Body of pancreas (tissue), 4 donors: ENCODE measurements around the gene NIN.

ENCODE experiments used
- POLR2A ChIP-seq, 3 donors: fragments of 450-650 bp; IDR thresholded peaks; one replicate each; pipeline ENCODE4 v1.6.1; 2016; ENCODE audit warnings: antibody characterized with exemption in 3 of 3, mild to moderate bottlenecking in 2 of 3
- TF ChIP-seq, protein P1 (sequence below), 7 experiments: fragments of 450-650 bp in 4 of 7; fragments of 200-600 bp in 3 of 7; sonication (generic) in 3 of 7; IDR thresholded peaks; one replicate each; pipeline ENCODE4 v1.5.1; 2016 to 2019; ENCODE audit warnings: antibody characterized with exemption in 7 of 7

DNA sequence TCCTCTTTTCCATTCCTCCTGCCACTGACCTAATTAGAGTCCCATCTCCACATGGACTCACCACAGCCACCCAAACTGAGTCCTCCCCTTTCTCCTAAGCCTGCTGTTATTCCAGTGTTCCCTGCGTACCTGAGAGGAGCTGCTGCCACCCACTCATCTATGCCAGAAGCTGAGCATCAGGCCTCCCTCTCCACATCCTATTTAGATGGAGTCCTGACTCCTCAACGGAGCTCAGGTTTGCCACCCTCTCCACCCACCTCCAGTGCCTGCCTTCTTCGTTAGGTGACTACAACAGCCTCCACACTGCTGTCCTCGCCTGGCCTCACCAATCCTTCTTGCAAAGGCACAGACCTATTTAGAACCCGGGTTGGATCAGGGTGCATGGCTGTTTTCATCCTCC is 25.7 kb upstream of the NIN start:
- TF ChIP-seq, protein P1, sequence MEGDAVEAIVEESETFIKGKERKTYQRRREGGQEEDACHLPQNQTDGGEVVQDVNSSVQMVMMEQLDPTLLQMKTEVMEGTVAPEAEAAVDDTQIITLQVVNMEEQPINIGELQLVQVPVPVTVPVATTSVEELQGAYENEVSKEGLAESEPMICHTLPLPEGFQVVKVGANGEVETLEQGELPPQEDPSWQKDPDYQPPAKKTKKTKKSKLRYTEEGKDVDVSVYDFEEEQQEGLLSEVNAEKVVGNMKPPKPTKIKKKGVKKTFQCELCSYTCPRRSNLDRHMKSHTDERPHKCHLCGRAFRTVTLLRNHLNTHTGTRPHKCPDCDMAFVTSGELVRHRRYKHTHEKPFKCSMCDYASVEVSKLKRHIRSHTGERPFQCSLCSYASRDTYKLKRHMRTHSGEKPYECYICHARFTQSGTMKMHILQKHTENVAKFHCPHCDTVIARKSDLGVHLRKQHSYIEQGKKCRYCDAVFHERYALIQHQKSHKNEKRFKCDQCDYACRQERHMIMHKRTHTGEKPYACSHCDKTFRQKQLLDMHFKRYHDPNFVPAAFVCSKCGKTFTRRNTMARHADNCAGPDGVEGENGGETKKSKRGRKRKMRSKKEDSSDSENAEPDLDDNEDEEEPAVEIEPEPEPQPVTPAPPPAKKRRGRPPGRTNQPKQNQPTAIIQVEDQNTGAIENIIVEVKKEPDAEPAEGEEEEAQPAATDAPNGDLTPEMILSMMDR (IDR thresholded peaks at IDR 0.05): no peak
- no peak for TF ChIP-seq POLR2A (IDR thresholded peaks at IDR 0.05)
